ENCODE results near the gene DLGAP1. TPM values are rescaled to one million over a fixed set of nuclear protein-coding genes. Genes with fewer than 3 reads are reported as not detected.
A peak's percentile ranks its signal among the peaks of the same experiment; 100 is the strongest.

DLGAP1 gene
- total and polyA plus RNA-seq, 2 donors = 0.24 to 0.41 TPM

GRCh38 chr18:3930126-3931012, 524.7 kb downstream of the DLGAP1 start:
- Histone ChIP-seq H3K4me1 (ENCODE audit: control insufficient read depth in 2 of 2, insufficient read depth in 2 of 2, low read length in 2 of 2) (no peaks in the 10 kb centered on the region), H3K27me3 (ENCODE audit: control insufficient read depth in 2 of 2, insufficient read depth in 1 of 2, low read length in 1 of 2) (no peaks in the 10 kb centered on the region), H3K4me3 (ENCODE audit: low read length in 2 of 2) (no peak overlapping the region), H3K9me3 (ENCODE audit: control insufficient read depth in 2 of 2, insufficient read depth in 1 of 2, low read length in 1 of 2) (no peaks in the 10 kb centered on the region), H3K36me3 (ENCODE audit: control insufficient read depth in 2 of 2, insufficient read depth in 2 of 2, low read length in 1 of 2) (no peaks in the 10 kb centered on the region), H3K27ac (ENCODE audit: low read depth in 1 of 2, low read length in 1 of 2) (no peak overlapping the region)
- WGBS = 94% methylated on average over 13 of the region's 13 CpGs
- DNase-seq (ENCODE audit: low read depth in 6 of 9, low spot score in 9 of 9) = peak in 1 of 9 donors; percentile 3

- H3K27me3 ChIP-seq (ENCODE audit: control insufficient read depth in 2 of 2, insufficient read depth in 1 of 2, low read length in 1 of 2) = no peaks in the 10 kb centered on the region
Measured at GRCh38 chr18:3924455-3924854, 530.7 kb downstream of the DLGAP1 start.

GRCh38 chr18:3923750-3924149, 531.4 kb downstream of the DLGAP1 start:
- DNase-seq (ENCODE audit: low read depth in 6 of 9, low spot score in 9 of 9) = no peak
- no peaks in the 10 kb centered on the region for H3K27me3 ChIP-seq (ENCODE audit: control insufficient read depth in 2 of 2, insufficient read depth in 1 of 2, low read length in 1 of 2)
- WGBS = 82% methylated on average over 2 of the region's 2 CpGs
- H3K4me1 ChIP-seq (ENCODE audit: control insufficient read depth in 2 of 2, insufficient read depth in 2 of 2, low read length in 2 of 2) = no peaks in the 10 kb centered on the region
- H3K4me3 ChIP-seq (ENCODE audit: low read length in 2 of 2) = no peak overlapping the region
- H3K27ac ChIP-seq (ENCODE audit: low read depth in 1 of 2, low read length in 1 of 2) = no peak overlapping the region
- H3K9me3 ChIP-seq (ENCODE audit: control insufficient read depth in 2 of 2, insufficient read depth in 1 of 2, low read length in 1 of 2) = no peaks in the 10 kb centered on the region
- H3K36me3 ChIP-seq (ENCODE audit: control insufficient read depth in 2 of 2, insufficient read depth in 2 of 2, low read length in 1 of 2) = no peaks in the 10 kb centered on the region

More at GRCh38 chr18:3924455-3924854, 530.7 kb downstream of the DLGAP1 start:
- Histone ChIP-seq H3K4me3 (ENCODE audit: low read length in 2 of 2) (no peak overlapping the region), H3K4me1 (ENCODE audit: control insufficient read depth in 2 of 2, insufficient read depth in 2 of 2, low read length in 2 of 2) (no peaks in the 10 kb centered on the region), H3K9me3 (ENCODE audit: control insufficient read depth in 2 of 2, insufficient read depth in 1 of 2, low read length in 1 of 2) (no peaks in the 10 kb centered on the region), H3K27ac (ENCODE audit: low read depth in 1 of 2, low read length in 1 of 2) (no peak overlapping the region), H3K36me3 (ENCODE audit: control insufficient read depth in 2 of 2, insufficient read depth in 2 of 2, low read length in 1 of 2) (no peaks in the 10 kb centered on the region)
- 96% methylated on average over 1 of the region's 1 CpG for WGBS
- no peak for DNase-seq (ENCODE audit: low read depth in 6 of 9, low spot score in 9 of 9)

- WGBS = 95% methylated on average over 3 of the region's 3 CpGs
- DNase-seq (ENCODE audit: low read depth in 6 of 9, low spot score in 9 of 9) = no peak
- Histone ChIP-seq H3K4me1 (ENCODE audit: control insufficient read depth in 2 of 2, insufficient read depth in 2 of 2, low read length in 2 of 2) (no peaks in the 10 kb centered on the region), H3K27me3 (ENCODE audit: control insufficient read depth in 2 of 2, insufficient read depth in 1 of 2, low read length in 1 of 2) (no peaks in the 10 kb centered on the region), H3K4me3 (ENCODE audit: low read length in 2 of 2) (no peak overlapping the region), H3K9me3 (ENCODE audit: control insufficient read depth in 2 of 2, insufficient read depth in 1 of 2, low read length in 1 of 2) (no peaks in the 10 kb centered on the region), H3K27ac (ENCODE audit: low read depth in 1 of 2, low read length in 1 of 2) (no peak overlapping the region), H3K36me3 (ENCODE audit: control insufficient read depth in 2 of 2, insufficient read depth in 2 of 2, low read length in 1 of 2) (no peaks in the 10 kb centered on the region)
Measured at GRCh38 chr18:3921826-3922225, 533.3 kb downstream of the DLGAP1 start.

GRCh38 chr18:3920832-3921231, 534.3 kb downstream of the DLGAP1 start:
- WGBS = 91% methylated on average over 2 of the region's 2 CpGs

GRCh38 chr18:3919396-3920061, 535.6 kb downstream of the DLGAP1 start:
- Histone ChIP-seq H3K36me3 (ENCODE audit: control insufficient read depth in 2 of 2, insufficient read depth in 2 of 2, low read length in 1 of 2) (no peaks in the 10 kb centered on the region), H3K4me1 (ENCODE audit: control insufficient read depth in 2 of 2, insufficient read depth in 2 of 2, low read length in 2 of 2) (no peaks in the 10 kb centered on the region), H3K9me3 (ENCODE audit: control insufficient read depth in 2 of 2, insufficient read depth in 1 of 2, low read length in 1 of 2) (no peaks in the 10 kb centered on the region), H3K27me3 (ENCODE audit: control insufficient read depth in 2 of 2, insufficient read depth in 1 of 2, low read length in 1 of 2) (no peaks in the 10 kb centered on the region), H3K27ac (ENCODE audit: low read depth in 1 of 2, low read length in 1 of 2) (no peak overlapping the region), H3K4me3 (ENCODE audit: low read length in 2 of 2) (no peak overlapping the region)
- WGBS = 98% methylated on average over 2 of the region's 2 CpGs
- DNase-seq (ENCODE audit: low read depth in 6 of 9, low spot score in 9 of 9) = no peak

More at GRCh38 chr18:3920832-3921231, 534.3 kb downstream of the DLGAP1 start:
- Histone ChIP-seq H3K27me3 (ENCODE audit: control insufficient read depth in 2 of 2, insufficient read depth in 1 of 2, low read length in 1 of 2) (no peaks in the 10 kb centered on the region), H3K27ac (ENCODE audit: low read depth in 1 of 2, low read length in 1 of 2) (no peak overlapping the region), H3K4me3 (ENCODE audit: low read length in 2 of 2) (no peak overlapping the region), H3K36me3 (ENCODE audit: control insufficient read depth in 2 of 2, insufficient read depth in 2 of 2, low read length in 1 of 2) (no peaks in the 10 kb centered on the region), H3K4me1 (ENCODE audit: control insufficient read depth in 2 of 2, insufficient read depth in 2 of 2, low read length in 2 of 2) (no peaks in the 10 kb centered on the region), H3K9me3 (ENCODE audit: control insufficient read depth in 2 of 2, insufficient read depth in 1 of 2, low read length in 1 of 2) (no peaks in the 10 kb centered on the region)
- no peak for DNase-seq (ENCODE audit: low read depth in 6 of 9, low spot score in 9 of 9)

- no peaks in the 10 kb centered on the region for H3K36me3 ChIP-seq (ENCODE audit: control insufficient read depth in 2 of 2, insufficient read depth in 2 of 2, low read length in 1 of 2)
- no peak overlapping the region for H3K27ac ChIP-seq (ENCODE audit: low read depth in 1 of 2, low read length in 1 of 2)
- no peaks in the 10 kb centered on the region for H3K4me1 ChIP-seq (ENCODE audit: control insufficient read depth in 2 of 2, insufficient read depth in 2 of 2, low read length in 2 of 2)
- no peaks in the 10 kb centered on the region for H3K9me3 ChIP-seq (ENCODE audit: control insufficient read depth in 2 of 2, insufficient read depth in 1 of 2, low read length in 1 of 2)
- DNase-seq (ENCODE audit: low read depth in 6 of 9, low spot score in 9 of 9) = no peak
- no peak overlapping the region for H3K4me3 ChIP-seq (ENCODE audit: low read length in 2 of 2)
- H3K27me3 ChIP-seq (ENCODE audit: control insufficient read depth in 2 of 2, insufficient read depth in 1 of 2, low read length in 1 of 2) = no peaks in the 10 kb centered on the region
- 94% methylated on average over 7 of the region's 7 CpGs for WGBS
Measured at GRCh38 chr18:3916082-3916481, 539.0 kb downstream of the DLGAP1 start.

GRCh38 chr18:3914833-3915610, 540.1 kb downstream of the DLGAP1 start:
- Histone ChIP-seq H3K36me3 (ENCODE audit: control insufficient read depth in 2 of 2, insufficient read depth in 2 of 2, low read length in 1 of 2) (no peaks in the 10 kb centered on the region), H3K4me1 (ENCODE audit: control insufficient read depth in 2 of 2, insufficient read depth in 2 of 2, low read length in 2 of 2) (no peaks in the 10 kb centered on the region), H3K4me3 (ENCODE audit: low read length in 2 of 2) (no peak overlapping the region), H3K9me3 (ENCODE audit: control insufficient read depth in 2 of 2, insufficient read depth in 1 of 2, low read length in 1 of 2) (no peaks in the 10 kb centered on the region), H3K27me3 (ENCODE audit: control insufficient read depth in 2 of 2, insufficient read depth in 1 of 2, low read length in 1 of 2) (no peaks in the 10 kb centered on the region), H3K27ac (ENCODE audit: low read depth in 1 of 2, low read length in 1 of 2) (no peak overlapping the region)
- WGBS = 85% methylated on average over 2 of the region's 2 CpGs
- DNase-seq (ENCODE audit: low read depth in 6 of 9, low spot score in 9 of 9) = peak in 1 of 9 donors; percentile 21

- no peak overlapping the region for H3K27ac ChIP-seq (ENCODE audit: low read depth in 1 of 2, low read length in 1 of 2)
- no peaks in the 10 kb centered on the region for H3K4me1 ChIP-seq (ENCODE audit: control insufficient read depth in 2 of 2, insufficient read depth in 2 of 2, low read length in 2 of 2)
- H3K27me3 ChIP-seq (ENCODE audit: control insufficient read depth in 2 of 2, insufficient read depth in 1 of 2, low read length in 1 of 2) = no peaks in the 10 kb centered on the region
- H3K4me3 ChIP-seq (ENCODE audit: low read length in 2 of 2) = no peak overlapping the region
- H3K9me3 ChIP-seq (ENCODE audit: control insufficient read depth in 2 of 2, insufficient read depth in 1 of 2, low read length in 1 of 2) = no peaks in the 10 kb centered on the region
- no peaks in the 10 kb centered on the region for H3K36me3 ChIP-seq (ENCODE audit: control insufficient read depth in 2 of 2, insufficient read depth in 2 of 2, low read length in 1 of 2)
- 91% methylated on average over 3 of the region's 3 CpGs for WGBS
- DNase-seq (ENCODE audit: low read depth in 6 of 9, low spot score in 9 of 9) = no peak
Measured at GRCh38 chr18:3914109-3914508, 541.0 kb downstream of the DLGAP1 start.

All from thymus (tissue), 11 donors.